Adipocyte (in vitro differentiated cells): ENCODE measurements around the gene FOXJ3.

Experiments
- DNase-seq: peaks from one replicate; pipeline ENCODE4 v3.0.0-alpha.2; 2015; ENCODE audit warnings: low read depth
- H3K27me3 ChIP-seq: replicated peaks from 2 replicates; pipeline ENCODE4 v1.7.0; 2013; ENCODE audit warnings: mild to moderate bottlenecking, low read length, moderate library complexity; ENCODE audit not compliant: control insufficient read depth, insufficient read depth
- H3K36me3 ChIP-seq: 2 replicates; pipeline ENCODE4 v1.7.0; 2013; ENCODE audit warnings: low read length, mild to moderate bottlenecking, moderate library complexity; ENCODE audit not compliant: control insufficient read depth, insufficient read depth, severe bottlenecking
- H3K4me1 ChIP-seq: 2 replicates; pipeline ENCODE4 v1.7.0; 2013; ENCODE audit warnings: mild to moderate bottlenecking, low read length, moderate library complexity; ENCODE audit not compliant: control insufficient read depth, insufficient read depth
- H3K4me3 ChIP-seq: 2 replicates; pipeline ENCODE4 v1.7.0; 2013; ENCODE audit warnings: mild to moderate bottlenecking, low read length, moderate library complexity
- H3K9ac ChIP-seq: 2 replicates; pipeline ENCODE4 v1.7.0; 2013; ENCODE audit warnings: mild to moderate bottlenecking, low read length, moderate library complexity
- H3K9me3 ChIP-seq: 2 replicates; pipeline ENCODE4 v1.7.0; 2013; ENCODE audit warnings: mild to moderate bottlenecking, low read length, moderate library complexity; ENCODE audit not compliant: control insufficient read depth

The FOXJ3 gene

DNA sequence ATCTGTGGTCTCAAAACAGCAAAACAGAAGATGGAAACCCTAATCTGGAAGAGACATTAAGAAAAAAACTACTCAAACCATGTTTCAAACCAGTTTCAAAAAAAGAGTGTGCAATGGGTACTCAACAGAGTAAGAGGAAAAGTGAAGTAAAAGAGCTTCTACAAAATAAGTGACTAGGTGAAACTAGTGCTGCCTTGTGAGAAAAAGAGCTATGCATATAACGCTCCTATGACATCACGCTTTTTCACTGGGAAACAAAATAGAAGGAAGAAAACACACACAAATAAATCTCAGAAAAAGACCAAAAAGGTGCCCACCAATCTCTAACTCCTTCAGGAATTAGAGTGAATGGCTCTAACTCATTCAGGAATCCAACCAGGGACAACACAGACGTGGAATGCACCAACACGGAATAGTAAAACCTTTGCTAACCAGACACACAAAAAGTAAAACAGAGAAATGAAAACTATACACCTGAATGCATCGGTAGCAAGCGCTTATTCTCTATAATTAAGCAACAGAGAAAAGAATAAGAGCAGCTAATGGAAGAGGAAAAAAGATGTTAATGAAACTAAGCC lies 1.3 kb downstream of the FOXJ3 start:
- peak overlapping the region; percentile 93 for H3K9ac ChIP-seq
- H3K9me3 ChIP-seq = no peaks in the 10 kb centered on the region
- peaks cover 29% of the 10 kb centered on the region for H3K4me1 ChIP-seq
- peak; percentile 41 for DNase-seq
- no peaks in the 10 kb centered on the region for H3K36me3 ChIP-seq
- H3K27me3 ChIP-seq = no peaks in the 10 kb centered on the region
- peak overlapping the region; percentile 96 for H3K4me3 ChIP-seq

- no peak for DNase-seq
- Histone ChIP-seq H3K9me3 (no peaks in the 10 kb centered on the region), H3K27me3 (no peaks in the 10 kb centered on the region), H3K4me3 (peak overlapping the region; percentile 96), H3K36me3 (no peaks in the 10 kb centered on the region), H3K9ac (peak overlapping the region; percentile 93), H3K4me1 (peaks cover 29% of the 10 kb centered on the region)
Measured at GRCh38 chr1:42332877-42333276, 2.2 kb downstream of the FOXJ3 start.

- no peak overlapping the region for H3K4me3 ChIP-seq
- H3K9ac ChIP-seq = no peak overlapping the region
- DNase-seq = no peak
- peaks cover 23% of the 10 kb centered on the region for H3K4me1 ChIP-seq
- H3K27me3 ChIP-seq = no peaks in the 10 kb centered on the region
- no peaks in the 10 kb centered on the region for H3K9me3 ChIP-seq
- H3K36me3 ChIP-seq = no peaks in the 10 kb centered on the region
Measured at GRCh38 chr1:42330215-42330614, 4.8 kb downstream of the FOXJ3 start.

- no peak overlapping the region for H3K4me3 ChIP-seq
- H3K9ac ChIP-seq = no peak overlapping the region
- DNase-seq = no peak
- no peaks in the 10 kb centered on the region for H3K27me3 ChIP-seq
- H3K9me3 ChIP-seq = no peaks in the 10 kb centered on the region
- H3K36me3 ChIP-seq = no peaks in the 10 kb centered on the region
- H3K4me1 ChIP-seq = peaks cover 28% of the 10 kb centered on the region
Measured at GRCh38 chr1:42328916-42329496, 6.0 kb downstream of the FOXJ3 start.

- H3K9me3 ChIP-seq = no peaks in the 10 kb centered on the region
Measured at GRCh38 chr1:42328047-42328625, 6.9 kb downstream of the FOXJ3 start.

DNA sequence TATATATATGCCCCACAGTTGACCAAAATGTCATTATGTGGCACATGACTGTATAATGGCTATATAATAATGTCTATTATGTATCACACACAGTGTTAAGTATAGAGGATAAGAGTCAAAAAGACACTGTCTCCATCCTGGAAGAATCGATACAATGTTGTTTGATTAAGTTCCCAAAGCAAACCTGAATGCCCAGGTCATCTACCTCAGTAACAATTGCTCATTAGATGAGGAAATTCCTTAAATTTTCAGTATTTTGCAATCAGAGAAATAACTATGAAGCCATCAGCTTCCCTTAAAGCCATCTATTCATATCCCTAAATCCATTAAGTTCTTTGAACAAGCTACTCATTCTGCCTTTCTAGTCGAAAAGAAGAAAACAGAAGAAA lies 10.0 kb downstream of the FOXJ3 start:
- Histone ChIP-seq H3K27me3 (no peaks in the 10 kb centered on the region), H3K9ac (no peak overlapping the region), H3K9me3 (no peaks in the 10 kb centered on the region), H3K36me3 (no peaks in the 10 kb centered on the region), H3K4me1 (peaks cover 25% of the 10 kb centered on the region), H3K4me3 (no peak overlapping the region)
- DNase-seq = no peak

More at GRCh38 chr1:42328047-42328625, 6.9 kb downstream of the FOXJ3 start:
- Histone ChIP-seq H3K4me1 (peaks cover 26% of the 10 kb centered on the region), H3K9ac (no peak overlapping the region), H3K27me3 (no peaks in the 10 kb centered on the region), H3K36me3 (no peaks in the 10 kb centered on the region), H3K4me3 (no peak overlapping the region)
- DNase-seq = no peak

DNA sequence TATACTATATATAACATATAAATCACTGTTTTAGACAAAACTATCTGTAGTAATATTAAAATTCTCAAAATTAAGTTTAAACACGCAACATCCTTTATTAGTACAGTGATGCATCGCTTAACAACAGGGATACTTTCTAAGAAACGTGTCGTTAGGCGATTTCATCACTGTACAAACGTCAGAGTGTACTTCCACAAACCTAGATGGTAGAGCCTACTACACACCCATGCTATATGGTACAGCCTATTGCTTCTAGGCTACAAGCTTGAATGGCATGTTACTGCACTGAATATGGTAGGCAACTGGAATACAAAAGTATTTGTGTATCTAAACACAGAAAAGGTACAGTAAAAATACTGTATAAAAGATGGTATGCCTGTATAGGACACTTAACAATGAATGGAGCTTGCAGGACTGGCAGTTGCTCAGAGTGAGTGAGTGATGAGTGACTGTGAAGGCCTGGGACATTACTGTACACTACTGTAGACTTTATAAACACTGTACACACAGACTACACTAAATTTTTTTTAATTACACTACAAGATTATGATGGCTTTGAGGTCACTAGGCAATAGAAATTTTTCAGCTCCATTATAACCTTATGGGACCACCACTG lies 10.5 kb downstream of the FOXJ3 start:
- Histone ChIP-seq H3K4me1 (peaks cover 30% of the 10 kb centered on the region), H3K4me3 (no peak overlapping the region), H3K27me3 (no peaks in the 10 kb centered on the region), H3K36me3 (no peaks in the 10 kb centered on the region), H3K9me3 (no peaks in the 10 kb centered on the region), H3K9ac (no peak overlapping the region)
- no peak for DNase-seq

- Histone ChIP-seq H3K27me3 (no peaks in the 10 kb centered on the region), H3K4me1 (peaks cover 39% of the 10 kb centered on the region), H3K9ac (no peak overlapping the region), H3K9me3 (no peaks in the 10 kb centered on the region), H3K4me3 (no peak overlapping the region), H3K36me3 (no peaks in the 10 kb centered on the region)
- DNase-seq = no peak
Measured at GRCh38 chr1:42323551-42323950, 11.5 kb downstream of the FOXJ3 start.

DNA sequence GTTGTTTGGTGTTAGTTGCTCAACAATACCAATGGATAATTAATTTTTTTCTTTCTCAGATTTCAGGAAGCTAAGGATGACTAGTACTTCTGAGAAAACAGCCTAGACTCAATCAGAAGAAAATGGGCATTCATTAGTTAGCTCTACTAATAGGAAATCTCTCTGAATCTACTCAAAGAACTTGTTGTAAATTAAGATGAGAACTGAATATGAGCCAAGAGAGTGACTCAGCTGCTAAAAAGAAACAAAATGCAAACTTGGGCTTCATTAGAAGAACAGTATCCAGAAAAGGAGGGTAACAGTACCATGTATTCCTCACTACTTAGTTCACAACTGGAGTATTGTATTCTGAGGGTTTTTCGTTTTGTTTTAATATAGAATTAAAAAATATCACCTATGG lies 12.5 kb downstream of the FOXJ3 start:
- Histone ChIP-seq H3K27me3 (no peaks in the 10 kb centered on the region), H3K4me3 (peak overlapping the region; percentile 15), H3K4me1 (peaks cover 41% of the 10 kb centered on the region), H3K9me3 (no peaks in the 10 kb centered on the region), H3K36me3 (no peaks in the 10 kb centered on the region), H3K9ac (no peak overlapping the region)
- peak; percentile 43 for DNase-seq

DNA sequence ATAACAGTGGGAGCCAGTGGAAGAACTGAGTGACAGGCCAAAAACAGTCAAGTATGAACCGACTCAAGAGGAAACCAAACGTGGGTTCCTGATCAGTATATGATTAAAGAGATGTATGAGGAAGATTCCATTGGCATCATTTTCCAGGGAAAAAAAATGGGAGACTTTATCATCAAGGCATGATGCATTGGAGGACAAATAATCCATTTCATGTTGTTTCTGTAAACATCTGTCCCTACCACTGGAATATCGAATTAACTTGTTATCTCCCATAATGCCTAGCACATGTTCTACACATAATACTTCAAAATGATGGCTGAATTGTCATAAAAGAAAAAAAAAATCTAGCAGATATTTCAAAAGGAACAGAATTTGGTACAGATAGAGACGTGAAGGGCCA lies 13.3 kb downstream of the FOXJ3 start:
- no peak for DNase-seq
- H3K9me3 ChIP-seq = no peaks in the 10 kb centered on the region

DNA sequence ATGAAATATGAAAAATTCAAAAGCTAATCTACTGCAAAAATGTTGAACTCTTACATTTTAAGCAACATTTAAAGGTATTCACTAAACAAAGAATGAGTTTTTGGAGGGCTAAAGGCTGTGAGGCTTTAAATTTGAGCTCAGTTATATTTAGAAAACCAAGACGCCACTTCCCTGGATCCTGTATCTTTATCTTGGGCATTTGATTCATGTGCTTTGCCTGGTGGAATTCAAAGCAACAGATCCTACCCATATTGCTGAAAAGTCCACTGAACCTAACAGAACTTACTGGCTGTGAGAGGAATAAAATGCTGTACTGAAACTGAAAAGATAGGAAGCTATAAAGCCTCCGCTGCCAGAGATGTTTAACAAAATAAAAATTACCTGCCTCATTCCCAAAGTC lies 14.3 kb downstream of the FOXJ3 start:
- DNase-seq = no peak
- H3K9ac ChIP-seq = no peak overlapping the region

More for the DNA sequence above, 13.3 kb downstream of the FOXJ3 start:
- H3K4me3 ChIP-seq = no peak overlapping the region
- H3K36me3 ChIP-seq = no peaks in the 10 kb centered on the region
- H3K4me1 ChIP-seq = peaks cover 41% of the 10 kb centered on the region
- no peak overlapping the region for H3K9ac ChIP-seq
- H3K27me3 ChIP-seq = no peaks in the 10 kb centered on the region

More for the DNA sequence above, 14.3 kb downstream of the FOXJ3 start:
- no peak overlapping the region for H3K4me3 ChIP-seq
- peaks cover 50% of the 10 kb centered on the region for H3K4me1 ChIP-seq
- H3K27me3 ChIP-seq = no peaks in the 10 kb centered on the region
- no peaks in the 10 kb centered on the region for H3K9me3 ChIP-seq
- no peaks in the 10 kb centered on the region for H3K36me3 ChIP-seq
